HUDEP-2 (cell line): ENCODE results near the gene SLC38A2.

Experiments used
- DNase-seq, 76 experiments: peaks; one replicate each; lab custom pipeline; 2025; ENCODE audit not compliant: unreplicated experiment in 76 of 76; lab: John Stamatoyannopoulos, UW

SLC38A2 gene

DNA sequence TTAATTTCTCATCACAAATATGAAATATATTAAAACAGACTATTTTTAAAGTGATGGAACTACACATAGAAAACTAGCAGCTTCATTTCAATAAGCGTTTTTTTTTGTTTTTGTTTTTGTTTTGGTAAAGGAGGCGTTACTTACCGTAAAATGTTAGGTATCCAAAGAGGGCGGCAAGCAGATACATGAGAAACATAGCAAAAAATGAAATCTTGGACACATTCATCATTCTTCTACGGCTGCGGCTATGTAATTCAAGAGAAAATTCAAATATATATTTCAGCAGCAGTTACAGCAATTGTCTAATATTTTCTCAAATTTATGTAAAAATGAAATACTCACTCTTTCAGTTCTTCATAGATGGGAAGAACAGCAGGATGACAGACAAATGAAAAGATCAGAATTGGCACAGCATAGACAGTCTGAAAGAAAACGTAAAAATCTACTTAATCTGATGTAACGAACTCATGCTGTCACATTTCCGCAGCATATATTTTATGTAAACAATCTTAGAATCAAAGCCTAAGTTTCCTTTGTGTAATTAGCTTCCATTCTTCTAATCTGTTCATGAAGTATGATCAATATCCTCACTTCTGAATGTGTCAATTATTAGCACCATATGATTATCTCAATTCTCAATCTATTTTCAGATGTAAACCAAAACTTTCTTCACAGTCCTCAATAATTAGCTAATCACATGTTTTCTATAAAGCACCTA lies 8.8 kb downstream of the SLC38A2 start:
- no peak for DNase-seq

DNA sequence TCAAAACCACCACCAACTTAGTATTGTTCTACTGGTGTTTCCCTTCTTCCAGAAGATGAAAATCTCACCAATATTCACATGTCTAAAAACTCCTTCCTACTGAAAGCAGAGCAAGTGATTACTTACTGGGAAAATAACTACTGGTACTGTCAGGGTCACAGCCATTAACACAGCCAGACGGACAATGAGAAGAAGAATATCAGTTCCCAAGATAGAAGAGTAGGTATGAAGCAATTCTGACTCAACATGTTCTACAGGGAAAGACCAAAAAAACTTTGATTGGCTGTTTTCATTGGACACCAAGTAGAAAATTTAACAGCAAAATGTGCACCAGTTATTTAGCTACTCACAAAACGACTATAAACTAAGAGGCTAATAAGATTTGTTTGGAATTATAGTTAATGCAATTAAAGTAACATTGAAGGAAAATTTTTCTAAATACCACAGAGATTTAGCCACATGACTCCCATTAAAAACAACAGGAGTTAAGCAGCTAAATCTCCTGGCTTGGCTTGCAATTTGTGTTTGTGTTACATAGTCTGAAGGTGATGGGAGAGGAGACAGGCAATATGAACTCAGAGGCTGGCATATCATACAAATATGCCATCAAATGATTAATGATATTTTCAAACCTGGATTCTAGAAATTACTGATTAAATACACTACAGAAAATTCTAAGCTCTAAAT lies 9.5 kb downstream of the SLC38A2 start:
- DNase-seq, result no peak

DNA sequence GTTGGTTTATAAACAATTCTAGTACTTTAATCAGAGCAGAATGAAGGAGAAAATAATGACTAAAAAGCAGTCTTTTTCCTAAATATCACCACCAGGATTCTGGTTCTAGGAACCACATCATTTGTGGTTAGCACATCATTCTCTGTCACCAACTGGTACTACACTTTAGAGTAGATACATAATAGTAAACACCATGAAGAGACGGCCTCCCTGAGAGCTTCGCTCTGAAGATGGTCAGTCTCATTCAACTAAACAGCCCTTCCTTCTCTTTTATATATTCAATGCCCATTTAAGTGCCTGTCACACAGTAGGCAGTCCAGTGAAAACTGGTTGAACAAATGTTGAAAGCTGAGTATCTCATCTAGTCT lies 10.9 kb downstream of the SLC38A2 start:
- DNase-seq, result no peak

DNA sequence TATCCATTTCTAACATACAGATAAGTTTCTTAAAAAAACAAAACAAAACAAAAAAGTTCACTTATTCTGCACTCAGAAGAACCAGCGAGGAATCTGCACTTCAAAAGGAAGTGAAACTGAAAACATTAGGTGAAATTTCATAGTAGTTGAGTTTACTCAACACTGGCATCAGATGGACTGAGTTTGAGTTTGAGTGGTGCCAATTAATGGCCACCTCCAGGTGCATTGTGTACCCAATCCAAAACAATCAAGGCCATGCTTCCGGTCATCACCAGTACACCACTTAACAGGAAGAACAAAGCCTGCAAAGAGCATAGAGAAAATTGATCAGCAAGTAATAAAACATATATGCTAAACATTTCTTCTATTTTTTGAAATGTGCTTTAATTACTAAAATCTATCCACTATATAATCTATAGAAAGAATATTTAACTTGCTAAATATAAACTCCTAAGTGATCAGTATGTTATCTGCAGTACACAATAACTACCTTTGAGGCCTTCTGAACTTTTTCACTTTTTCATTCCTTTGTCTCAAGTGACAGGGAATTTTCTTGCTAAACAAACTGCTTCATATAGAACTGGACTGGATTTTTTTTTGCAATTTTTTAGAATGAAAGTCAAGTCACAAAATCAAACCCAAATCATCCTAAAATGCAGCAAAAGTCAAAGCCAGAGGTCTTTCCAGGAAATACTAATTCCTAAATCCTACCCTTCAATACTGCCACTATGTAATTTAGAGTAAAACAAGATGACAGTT lies 11.5 kb downstream of the SLC38A2 start:
- DNase-seq, result no peak

DNA sequence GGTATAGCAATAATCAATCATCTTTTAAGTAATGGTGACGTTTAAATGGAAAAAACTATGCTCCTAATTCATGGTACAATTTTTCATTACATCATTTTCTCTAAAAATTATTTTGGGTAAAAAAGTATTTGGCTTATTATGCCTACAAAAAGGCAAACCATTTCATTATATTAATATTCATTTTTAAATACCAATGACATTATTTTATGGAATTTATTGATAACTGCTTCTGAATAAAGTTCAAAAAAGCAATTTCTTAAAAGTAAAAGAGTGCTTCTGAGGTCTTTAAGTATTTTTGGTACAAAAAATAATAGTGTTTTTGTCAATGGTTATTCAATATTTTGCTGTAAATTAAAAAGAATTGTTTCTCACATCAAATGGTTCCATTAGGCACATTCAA lies 12.2 kb downstream of the SLC38A2 start:
- DNase-seq, result no peak

DNA sequence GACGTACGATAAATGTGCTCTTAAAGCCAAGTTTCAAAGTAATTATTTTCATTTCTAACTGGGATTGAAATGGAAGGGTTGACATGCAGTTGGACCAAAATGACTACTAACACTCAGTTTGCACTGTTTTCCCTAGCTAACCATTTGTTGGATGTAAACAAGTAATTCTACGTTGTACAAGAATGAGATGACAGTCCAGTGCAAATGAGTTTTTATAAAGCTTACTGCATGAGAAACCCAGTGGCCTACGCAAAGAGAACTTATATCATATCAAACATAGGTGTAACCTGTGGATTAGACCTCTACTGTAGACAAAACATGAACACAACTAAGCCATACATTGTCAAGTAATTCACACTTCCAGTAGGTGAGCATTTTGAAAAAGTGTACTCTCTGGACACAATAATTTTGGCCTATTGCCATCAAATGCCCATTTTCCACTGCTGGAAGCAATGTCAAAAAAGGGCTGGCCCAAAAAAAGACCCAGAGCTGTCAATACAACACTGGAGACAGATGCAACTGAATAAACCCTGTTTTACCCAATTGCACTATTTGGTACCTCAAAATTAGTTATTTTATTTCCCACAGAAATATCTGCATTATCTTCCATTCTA lies 12.8 kb downstream of the SLC38A2 start:
- no peak for DNase-seq

DNA sequence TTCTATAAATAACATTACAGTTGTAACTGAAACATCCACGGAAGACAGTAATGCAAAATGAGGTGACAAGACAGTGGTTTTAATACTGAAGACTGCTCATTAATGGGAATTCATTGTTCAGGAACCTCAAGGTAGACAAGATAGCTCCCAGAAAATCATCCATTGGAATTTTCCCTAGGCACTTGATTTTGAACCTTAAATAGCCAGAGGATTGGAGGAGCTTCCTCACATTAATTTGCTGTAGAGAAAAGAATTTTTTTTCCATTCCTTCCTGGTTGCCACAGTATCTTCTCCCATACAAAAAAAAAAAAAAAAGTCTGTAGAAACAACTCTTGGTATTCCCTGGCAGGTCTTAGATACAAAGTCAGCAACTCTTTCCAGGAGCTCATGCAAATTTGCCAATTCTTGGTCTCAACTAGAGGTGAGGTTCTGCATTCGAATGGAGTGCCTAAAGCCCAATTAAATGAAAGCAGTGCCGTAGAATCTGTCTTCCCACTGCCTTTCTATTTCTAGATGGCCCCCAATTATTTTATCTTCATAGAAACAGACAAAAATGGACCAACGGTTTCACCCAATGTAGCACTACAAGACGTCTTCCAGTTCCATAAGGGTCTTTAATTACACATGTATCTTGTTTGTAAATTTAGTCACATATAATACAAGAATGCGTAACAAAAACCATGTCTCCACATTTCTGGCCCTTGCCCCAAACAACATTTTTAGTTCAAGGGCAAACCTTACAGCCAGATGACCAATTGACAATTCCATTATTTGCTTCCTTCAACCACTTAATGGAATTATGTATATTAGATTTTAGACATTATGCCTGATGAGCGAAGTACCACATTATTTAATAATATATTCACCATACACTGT lies 13.5 kb downstream of the SLC38A2 start:
- DNase-seq, result no peak

DNA sequence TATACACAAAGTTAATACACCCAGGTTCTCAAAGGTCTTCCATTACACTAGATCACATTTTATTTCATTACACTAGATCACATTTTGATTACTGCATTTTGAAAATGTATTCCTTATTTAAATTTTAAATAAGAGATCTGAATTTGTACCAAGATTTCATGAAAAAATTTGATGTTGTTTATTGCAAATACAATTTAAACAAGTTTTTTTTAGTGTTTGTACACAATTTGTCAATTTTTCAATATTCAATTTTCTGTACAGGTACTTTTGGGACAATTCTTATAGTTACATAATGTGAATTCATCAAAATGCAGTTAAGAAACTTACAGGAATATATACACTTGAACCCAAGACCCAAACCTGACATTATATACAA lies 14.3 kb downstream of the SLC38A2 start:
- no peak for DNase-seq

DNA sequence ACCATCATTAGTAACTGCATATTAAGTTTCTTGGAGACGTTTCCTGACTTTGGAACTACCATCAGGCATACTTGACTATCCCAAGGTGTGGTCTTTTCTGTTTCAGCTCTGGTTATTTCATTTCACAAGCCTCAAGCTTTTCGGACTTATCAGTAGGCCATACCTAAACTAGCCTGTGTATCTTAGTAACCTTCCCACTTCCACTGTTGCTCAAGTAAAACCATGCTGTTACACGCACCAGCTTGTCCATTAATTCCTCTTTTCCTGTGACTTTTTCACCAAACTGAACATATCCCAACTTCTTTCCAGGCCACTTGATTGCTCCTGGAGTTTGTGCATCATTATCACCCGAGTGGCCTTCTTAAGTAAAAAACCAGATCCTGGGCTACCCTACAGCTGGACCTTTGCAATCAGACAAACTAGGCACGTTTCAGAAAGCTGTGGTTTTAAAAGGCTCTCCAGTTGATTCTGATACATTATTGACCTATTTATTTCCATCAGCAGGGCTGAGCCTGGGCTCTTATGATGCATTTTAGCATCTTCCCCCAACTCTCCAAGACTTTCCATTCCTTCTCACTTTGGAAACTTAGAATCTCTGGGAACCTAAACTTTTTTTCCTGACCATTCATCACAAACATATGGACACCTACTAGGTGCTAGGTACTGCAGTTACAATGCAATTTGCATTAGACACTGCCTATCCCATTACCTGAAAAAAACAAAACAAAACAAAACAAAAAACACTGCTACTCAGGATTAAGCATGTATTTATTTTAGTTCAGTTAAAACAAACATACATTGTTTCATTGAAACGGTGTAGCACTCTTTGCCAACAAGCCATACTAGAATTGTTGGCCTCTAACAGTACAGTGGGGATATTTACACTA lies 14.9 kb downstream of the SLC38A2 start:
- DNase-seq, result peak in 1 of 76 experiments; percentile 11

DNA sequence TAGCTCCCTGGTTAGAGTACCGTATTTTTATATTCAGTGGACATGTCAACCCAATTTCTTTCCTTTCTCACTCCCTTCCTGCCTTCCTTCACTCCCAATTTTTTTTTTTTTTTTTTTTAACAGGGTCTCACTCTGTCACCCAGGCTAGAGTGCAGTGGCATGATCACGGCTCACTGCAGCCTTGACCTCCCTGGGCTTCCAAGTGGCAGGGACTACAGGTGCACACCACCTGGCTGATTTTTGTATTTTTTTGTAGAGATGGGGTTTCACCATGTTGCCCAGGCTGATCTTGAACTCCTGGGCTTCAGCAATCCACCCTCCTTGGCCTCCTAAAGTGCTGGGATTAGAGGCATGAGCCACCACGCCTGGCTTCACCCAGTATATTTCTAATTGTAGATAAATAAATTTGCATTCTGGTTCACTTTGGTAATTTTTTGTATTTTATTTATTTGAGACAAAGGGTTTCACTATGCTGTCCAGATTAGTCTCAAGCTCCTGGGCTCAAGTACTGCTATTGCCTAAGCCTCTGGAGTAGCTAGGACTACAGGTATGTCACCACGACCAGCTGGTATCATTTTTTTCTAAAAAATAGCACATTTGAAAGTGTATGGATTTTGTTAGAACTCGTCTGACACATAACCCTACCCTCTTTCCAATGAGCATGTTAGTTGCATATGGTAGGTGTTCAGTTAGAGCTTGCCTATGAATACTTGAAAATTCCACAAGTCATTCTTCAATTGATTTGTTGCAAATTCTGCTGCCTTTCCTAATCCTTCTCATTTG lies 15.7 kb downstream of the SLC38A2 start:
- DNase-seq, result no peak

DNA sequence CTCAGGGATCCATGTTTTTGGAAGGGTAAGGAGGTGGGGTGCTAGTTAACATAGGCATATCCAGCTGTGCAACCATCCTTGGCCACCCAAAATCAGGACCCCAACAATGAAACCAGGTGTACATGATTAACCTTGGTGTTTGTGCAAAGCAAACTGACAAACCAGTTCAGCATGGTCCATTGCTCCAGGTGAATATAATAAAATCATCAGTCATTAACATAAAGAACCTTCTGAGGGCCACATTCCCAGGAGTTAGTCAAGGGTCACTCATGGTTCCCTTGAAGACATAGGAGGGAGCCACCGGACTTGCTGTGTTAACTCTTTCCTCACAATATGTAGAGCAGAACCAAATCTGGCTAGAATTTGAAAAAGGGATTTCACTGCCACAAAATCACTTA lies 17.8 kb downstream of the SLC38A2 start:
- no peak for DNase-seq

DNA sequence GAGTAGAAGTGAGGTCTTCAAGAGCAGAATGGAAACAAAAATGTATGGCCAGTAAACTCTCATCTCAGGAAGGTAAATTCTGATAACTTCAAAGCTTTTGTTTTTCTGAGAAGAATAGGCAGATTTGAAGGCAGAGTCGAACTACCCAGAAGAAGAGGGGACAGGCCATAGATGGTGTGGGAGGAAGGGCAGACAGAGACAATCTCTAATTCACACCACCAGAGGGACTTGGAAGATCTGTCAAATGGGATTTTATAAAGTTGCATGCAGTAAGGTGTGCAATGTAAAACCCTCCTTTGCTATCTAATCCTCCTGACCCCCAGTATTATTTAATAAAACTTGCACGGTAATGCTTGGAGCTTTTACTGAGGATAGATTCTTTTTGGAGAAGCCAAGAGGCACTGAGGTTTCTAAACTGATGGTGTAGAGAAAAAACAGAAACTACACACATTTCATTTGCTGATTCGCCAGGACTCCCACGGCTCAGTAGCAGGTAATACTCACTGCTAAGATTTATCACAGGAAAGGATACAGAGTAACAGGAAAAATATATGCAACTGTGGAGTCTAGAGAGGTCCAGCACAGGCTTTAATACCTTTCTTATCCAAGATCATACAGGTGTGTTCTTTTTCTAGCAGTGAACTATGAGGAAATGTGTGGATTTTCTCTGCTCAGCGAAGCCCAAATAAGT lies 18.3 kb downstream of the SLC38A2 start:
- DNase-seq, result peak in 2 of 76 experiments; percentile 13 to 23

DNA sequence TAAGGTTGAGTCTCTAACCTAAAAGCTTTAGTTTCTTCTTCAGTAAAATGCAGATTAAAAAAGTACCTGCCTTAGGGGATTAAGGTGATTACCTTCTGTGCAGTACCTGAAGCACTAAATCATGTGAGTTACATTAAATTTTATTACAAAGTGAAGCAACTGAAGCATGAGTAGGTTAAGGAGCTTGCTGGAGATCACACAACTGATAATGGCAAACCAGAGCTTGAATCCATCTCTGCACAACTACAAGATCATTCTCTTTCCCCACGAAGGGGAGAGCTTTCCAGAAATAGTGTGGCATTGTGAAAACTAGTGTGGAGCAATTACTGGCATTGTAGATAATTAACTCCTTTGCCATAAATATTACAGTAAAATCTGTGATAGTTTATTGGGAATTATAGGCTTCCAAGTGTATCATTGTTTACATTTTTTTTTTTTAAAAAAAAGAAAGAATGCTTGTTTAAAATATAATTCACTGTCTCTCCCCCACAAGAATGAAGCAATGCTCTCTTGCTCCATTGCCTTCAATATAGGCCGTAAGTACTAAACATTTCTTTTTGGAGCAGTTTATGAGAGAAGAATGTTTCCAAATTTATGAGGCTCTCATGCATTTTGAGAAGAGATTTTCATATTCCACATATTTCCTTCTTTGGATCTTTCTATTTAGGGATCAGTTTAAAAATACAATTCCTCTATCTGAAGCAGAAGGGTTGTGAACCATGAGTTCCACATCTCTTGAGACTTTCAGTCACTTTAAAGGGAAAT lies 20.5 kb downstream of the SLC38A2 start:
- no peak for DNase-seq

DNA sequence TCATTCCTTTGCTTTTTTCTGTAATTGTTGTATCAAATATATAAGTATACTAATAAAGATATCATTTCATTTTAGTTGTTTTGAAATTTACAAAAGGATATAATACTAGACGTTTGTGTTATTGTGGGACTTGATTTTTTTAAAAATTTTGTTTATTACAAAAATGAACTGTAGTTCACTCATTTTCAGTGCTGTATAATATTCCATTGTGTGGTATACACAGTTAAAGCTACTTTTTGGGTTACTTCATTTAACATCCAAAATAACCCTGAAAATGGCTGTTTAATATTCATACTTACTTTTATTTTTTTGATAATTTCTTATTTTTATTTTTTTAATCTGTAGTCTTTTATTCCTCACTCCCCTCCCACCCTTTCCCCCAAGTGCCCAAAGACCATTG lies 21.4 kb downstream of the SLC38A2 start:
- DNase-seq, result no peak

DNA sequence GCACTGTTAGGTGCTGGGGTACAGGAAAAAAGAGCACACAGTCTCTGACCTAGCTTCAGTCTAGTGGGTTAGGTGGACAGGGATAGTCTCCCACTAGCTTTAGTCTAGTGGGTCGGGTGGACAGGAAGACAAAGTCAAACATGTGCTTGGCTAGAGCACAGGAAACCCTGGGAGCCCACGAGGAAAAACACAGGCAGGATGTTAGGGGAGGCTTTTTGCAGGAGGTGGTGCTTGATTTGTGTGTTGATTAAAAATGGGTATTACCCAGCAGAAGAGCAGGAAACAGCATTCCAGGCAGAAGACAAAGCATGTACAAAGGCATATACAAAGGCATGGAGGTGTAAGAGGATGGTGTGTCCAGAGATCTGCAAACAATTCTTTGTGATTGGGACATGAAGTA lies 23.3 kb downstream of the SLC38A2 start:
- DNase-seq, result no peak

DNA sequence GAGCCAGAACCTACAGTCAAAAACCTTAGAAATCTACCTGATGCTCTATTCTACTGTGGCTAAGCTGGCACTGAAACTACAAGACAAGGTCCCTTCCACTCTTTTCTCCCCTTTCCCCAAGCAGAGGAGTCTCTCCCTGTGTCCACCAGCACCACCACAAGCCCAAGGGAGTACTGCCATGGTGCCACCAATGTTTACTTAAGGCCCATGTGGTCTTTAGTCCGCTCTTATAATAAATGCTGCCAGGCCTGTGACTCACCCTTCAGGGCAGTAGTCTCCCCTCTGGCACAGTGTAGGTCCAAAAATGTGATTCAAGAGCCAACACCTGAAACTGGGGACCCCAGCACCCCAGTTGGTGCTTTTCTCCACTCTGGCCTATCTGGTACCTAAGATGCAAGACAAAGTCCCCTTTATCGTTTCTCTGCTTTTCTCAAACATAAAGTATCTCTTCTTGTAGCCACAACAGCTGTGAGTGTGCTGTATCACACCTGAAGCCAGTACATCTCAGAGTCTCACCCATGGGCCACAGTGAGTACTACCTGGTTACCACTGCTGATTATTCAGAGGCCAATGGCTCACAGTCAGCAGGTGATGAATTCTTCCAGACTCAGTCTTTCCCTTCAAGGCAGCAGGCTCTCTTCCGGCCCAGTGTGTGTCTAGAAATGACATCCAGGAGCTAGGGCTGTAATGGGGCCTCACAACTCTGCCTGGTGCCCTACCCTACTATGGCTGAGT lies 29.3 kb downstream of the SLC38A2 start:
- no peak for DNase-seq

DNA sequence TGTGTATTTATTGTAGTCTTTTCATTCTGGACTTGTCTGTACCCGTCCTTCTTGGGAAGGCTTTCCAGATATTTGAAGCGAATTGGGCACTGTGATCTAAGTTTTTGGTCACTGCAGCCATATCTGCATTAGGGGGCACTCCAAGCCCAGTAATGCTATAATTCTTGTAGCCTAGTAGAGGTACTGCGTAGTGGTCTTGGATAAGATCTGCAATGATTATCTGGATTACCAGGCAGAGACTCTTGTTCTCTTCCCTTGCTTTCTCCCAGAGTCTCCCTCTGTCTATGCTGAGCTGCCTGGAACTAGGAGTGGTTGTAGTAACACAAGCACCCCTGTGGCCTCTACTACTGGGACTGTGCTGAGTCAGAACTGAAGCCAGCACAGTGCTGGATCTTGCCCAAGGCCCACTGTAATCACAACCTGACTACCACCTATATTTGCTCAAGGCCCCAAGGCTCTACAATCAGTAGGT lies 30.0 kb downstream of the SLC38A2 start:
- peak in 9 of 76 experiments; percentile 7 to 30 (median 13) for DNase-seq
